ENCODE results near the gene HTATIP2. TPM values are rescaled to one million over a fixed set of nuclear protein-coding genes. Genes with fewer than 3 reads are reported as not detected.

The HTATIP2 gene
- polyA plus RNA-seq, 1 of the 3 experiments (the other 2 are of a cell fraction) = not detected

DNA sequence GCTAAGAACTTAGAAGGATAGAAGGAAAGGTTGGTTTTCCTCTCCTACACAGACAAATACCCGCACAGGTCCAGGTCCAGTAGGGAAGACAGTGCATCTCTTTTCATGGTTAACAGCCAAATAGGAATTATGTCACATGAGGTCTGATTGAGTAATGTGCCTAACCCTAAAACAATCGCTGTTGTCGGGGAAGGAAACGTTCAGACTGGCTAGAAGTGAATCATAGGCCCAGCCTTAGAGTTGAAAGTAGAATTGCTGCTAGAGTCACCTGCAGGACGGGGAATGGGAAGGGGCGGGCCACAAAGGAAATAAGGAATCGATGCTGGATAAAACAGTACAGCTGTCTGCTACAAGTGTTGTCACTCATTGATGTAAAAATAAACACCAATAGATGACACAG, 12.4 kb upstream of the HTATIP2 start:
- no peak for TF ChIP-seq RAD21 (IDR thresholded peaks at IDR 0.05; ENCODE audit: low read length)
- no peak for TF ChIP-seq SMC3 (IDR thresholded peaks at IDR 0.05; ENCODE audit: low read depth, low read length)
- no peak for TF ChIP-seq TEAD4 (IDR thresholded peaks at IDR 0.05; ENCODE audit: borderline replicate concordance, insufficient read depth)
- TF ChIP-seq, protein P1, sequence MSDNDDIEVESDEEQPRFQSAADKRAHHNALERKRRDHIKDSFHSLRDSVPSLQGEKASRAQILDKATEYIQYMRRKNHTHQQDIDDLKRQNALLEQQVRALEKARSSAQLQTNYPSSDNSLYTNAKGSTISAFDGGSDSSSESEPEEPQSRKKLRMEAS (IDR thresholded peaks at IDR 0.05; ENCODE audit: low read depth) = no peak
- no peak for TF ChIP-seq POLR2AphosphoS5 (IDR thresholded peaks at IDR 0.05; ENCODE audit: low read depth, low read length)
- TF ChIP-seq, protein P2, sequence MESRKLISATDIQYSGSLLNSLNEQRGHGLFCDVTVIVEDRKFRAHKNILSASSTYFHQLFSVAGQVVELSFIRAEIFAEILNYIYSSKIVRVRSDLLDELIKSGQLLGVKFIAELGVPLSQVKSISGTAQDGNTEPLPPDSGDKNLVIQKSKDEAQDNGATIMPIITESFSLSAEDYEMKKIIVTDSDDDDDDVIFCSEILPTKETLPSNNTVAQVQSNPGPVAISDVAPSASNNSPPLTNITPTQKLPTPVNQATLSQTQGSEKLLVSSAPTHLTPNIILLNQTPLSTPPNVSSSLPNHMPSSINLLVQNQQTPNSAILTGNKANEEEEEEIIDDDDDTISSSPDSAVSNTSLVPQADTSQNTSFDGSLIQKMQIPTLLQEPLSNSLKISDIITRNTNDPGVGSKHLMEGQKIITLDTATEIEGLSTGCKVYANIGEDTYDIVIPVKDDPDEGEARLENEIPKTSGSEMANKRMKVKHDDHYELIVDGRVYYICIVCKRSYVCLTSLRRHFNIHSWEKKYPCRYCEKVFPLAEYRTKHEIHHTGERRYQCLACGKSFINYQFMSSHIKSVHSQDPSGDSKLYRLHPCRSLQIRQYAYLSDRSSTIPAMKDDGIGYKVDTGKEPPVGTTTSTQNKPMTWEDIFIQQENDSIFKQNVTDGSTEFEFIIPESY (IDR thresholded peaks at IDR 0.05; ENCODE audit: borderline replicate concordance, low read depth) = no peak
- TF ChIP-seq JUND (IDR thresholded peaks at IDR 0.05) = no peak
- TF ChIP-seq GABPA (IDR thresholded peaks at IDR 0.05; ENCODE audit: low read depth) = no peak
- ChIA-PET CTCF (interaction anchor here (0.9 to 13.2 kb wide), 7 partner anchors 9 to 241 kb away, joined by 3 to 302 read pairs (median 97); partner anchors contain the start of gene HTATIP2), POLR2A (no interaction called here)
- H3K27me3 ChIP-seq (ENCODE audit: insufficient read depth) = no peaks in the 10 kb centered on the region; the same call in 1 of the 2 replicates
- H2AFZ ChIP-seq (ENCODE audit: low read depth) = no peak overlapping the region
- H3K4me3 ChIP-seq (ENCODE audit: low read depth in 2 of 2, low read length in 1 of 2) = no peak overlapping the region
- no peaks in the 10 kb centered on the region for H3F3A ChIP-seq (replicated peaks; ENCODE audit: insufficient read depth)
- H3K4me1 ChIP-seq (ENCODE audit: control insufficient read depth in 1 of 2, insufficient read depth in 2 of 2, low read depth in 1 of 2, low read length in 1 of 2) = no peaks in the 10 kb centered on the region; a peak in 1 of 4 replicates
- H3K9ac ChIP-seq = no peak overlapping the region
- H3K27ac ChIP-seq (ENCODE audit: low read depth in 2 of 2, low read length in 1 of 2) = no peak overlapping the region
- no peaks in the 10 kb centered on the region for H3K9me3 ChIP-seq
- DNase-seq = no peak
- no peaks in the 10 kb centered on the region for H3K36me3 ChIP-seq (replicated peaks in 1 of 2; ENCODE audit: control insufficient read depth in 1 of 2, insufficient read depth in 2 of 2, low read length in 1 of 2)
- no peaks in the 10 kb centered on the region for H3K9me2 ChIP-seq
- no peaks in the 10 kb centered on the region for H3K79me2 ChIP-seq (ENCODE audit: insufficient read depth)
- H4K20me1 ChIP-seq (ENCODE audit: insufficient read depth) = no peaks in the 10 kb centered on the region
- WGBS (ENCODE audit: low lambda C conversion rate) = 82% methylated on average over 7 of the region's 7 CpGs
- H3K4me2 ChIP-seq = no peak overlapping the region

GRCh38 chr11:20351751-20352262, 11.7 kb upstream of the HTATIP2 start:
- DNase-seq = no peak
- POLR2A ChIA-PET = no interaction called here
- Histone ChIP-seq H3K4me2 (no peak overlapping the region), H3K9ac (no peak overlapping the region), H2AFZ (ENCODE audit: low read depth) (no peak overlapping the region), H4K20me1 (ENCODE audit: insufficient read depth) (no peaks in the 10 kb centered on the region), H3K9me2 (no peaks in the 10 kb centered on the region), H3K4me1 (ENCODE audit: control insufficient read depth in 1 of 2, insufficient read depth in 2 of 2, low read depth in 1 of 2, low read length in 1 of 2) (no peaks in the 10 kb centered on the region; a peak in 1 of 4 replicates), H3K9me3 (no peaks in the 10 kb centered on the region), H3K4me3 (ENCODE audit: low read depth in 2 of 2, low read length in 1 of 2) (no peak overlapping the region), H3K27me3 (ENCODE audit: insufficient read depth) (no peaks in the 10 kb centered on the region; the same call in 1 of the 2 replicates), H3K36me3 (replicated peaks in 1 of 2; ENCODE audit: control insufficient read depth in 1 of 2, insufficient read depth in 2 of 2, low read length in 1 of 2) (no peaks in the 10 kb centered on the region), H3F3A (replicated peaks; ENCODE audit: insufficient read depth) (no peaks in the 10 kb centered on the region), H3K79me2 (ENCODE audit: insufficient read depth) (no peaks in the 10 kb centered on the region), H3K27ac (ENCODE audit: low read depth in 2 of 2, low read length in 1 of 2) (no peak overlapping the region)
- WGBS (ENCODE audit: low lambda C conversion rate) = 54% methylated on average over 2 of the region's 2 CpGs
- CTCF ChIA-PET = interaction anchor here (0.9 to 13.2 kb wide), 9 partner anchors 8 to 242 kb away, joined by 3 to 302 read pairs (median 5); partner anchors contain the start of gene HTATIP2
- TF ChIP-seq RXRA (IDR thresholded peaks at IDR 0.05; ENCODE audit: borderline replicate concordance, low read depth) = no peak
- no peak for TF ChIP-seq RAD21 (IDR thresholded peaks at IDR 0.05; ENCODE audit: low read length)
- no peak for TF ChIP-seq USF2 (IDR thresholded peaks at IDR 0.05; ENCODE audit: borderline replicate concordance, low read depth, low read length)
- TF ChIP-seq POLR2AphosphoS5 (IDR thresholded peaks at IDR 0.05; ENCODE audit: low read depth, low read length) = no peak
- TF ChIP-seq FOSL2 (IDR thresholded peaks at IDR 0.05; ENCODE audit: borderline replicate concordance, low read depth) = no peak
- no peak for TF ChIP-seq GATA2 (CRISPR knock-in tag; IDR thresholded peaks at IDR 0.05)
- TF ChIP-seq YY1 (IDR thresholded peaks at IDR 0.05; ENCODE audit: low read depth) = no peak
- TF ChIP-seq ELF1 (IDR thresholded peaks at IDR 0.05) = no peak
- TF ChIP-seq EZH2phosphoT487 (IDR thresholded peaks at IDR 0.05; ENCODE audit: borderline replicate concordance, low read depth) = no peak
- TF ChIP-seq, protein P3, sequence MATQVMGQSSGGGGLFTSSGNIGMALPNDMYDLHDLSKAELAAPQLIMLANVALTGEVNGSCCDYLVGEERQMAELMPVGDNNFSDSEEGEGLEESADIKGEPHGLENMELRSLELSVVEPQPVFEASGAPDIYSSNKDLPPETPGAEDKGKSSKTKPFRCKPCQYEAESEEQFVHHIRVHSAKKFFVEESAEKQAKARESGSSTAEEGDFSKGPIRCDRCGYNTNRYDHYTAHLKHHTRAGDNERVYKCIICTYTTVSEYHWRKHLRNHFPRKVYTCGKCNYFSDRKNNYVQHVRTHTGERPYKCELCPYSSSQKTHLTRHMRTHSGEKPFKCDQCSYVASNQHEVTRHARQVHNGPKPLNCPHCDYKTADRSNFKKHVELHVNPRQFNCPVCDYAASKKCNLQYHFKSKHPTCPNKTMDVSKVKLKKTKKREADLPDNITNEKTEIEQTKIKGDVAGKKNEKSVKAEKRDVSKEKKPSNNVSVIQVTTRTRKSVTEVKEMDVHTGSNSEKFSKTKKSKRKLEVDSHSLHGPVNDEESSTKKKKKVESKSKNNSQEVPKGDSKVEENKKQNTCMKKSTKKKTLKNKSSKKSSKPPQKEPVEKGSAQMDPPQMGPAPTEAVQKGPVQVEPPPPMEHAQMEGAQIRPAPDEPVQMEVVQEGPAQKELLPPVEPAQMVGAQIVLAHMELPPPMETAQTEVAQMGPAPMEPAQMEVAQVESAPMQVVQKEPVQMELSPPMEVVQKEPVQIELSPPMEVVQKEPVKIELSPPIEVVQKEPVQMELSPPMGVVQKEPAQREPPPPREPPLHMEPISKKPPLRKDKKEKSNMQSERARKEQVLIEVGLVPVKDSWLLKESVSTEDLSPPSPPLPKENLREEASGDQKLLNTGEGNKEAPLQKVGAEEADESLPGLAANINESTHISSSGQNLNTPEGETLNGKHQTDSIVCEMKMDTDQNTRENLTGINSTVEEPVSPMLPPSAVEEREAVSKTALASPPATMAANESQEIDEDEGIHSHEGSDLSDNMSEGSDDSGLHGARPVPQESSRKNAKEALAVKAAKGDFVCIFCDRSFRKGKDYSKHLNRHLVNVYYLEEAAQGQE (IDR thresholded peaks at IDR 0.05; ENCODE audit: low read depth, low read length) = no peak
- TF ChIP-seq TCF12 (IDR thresholded peaks at IDR 0.05) = no peak
- no peak for TF ChIP-seq CHD2 (IDR thresholded peaks at IDR 0.05; ENCODE audit: low read length, partially characterized antibody)
- TF ChIP-seq RFX5 (IDR thresholded peaks at IDR 0.05; ENCODE audit: low read length) = no peak
- no peak for TF ChIP-seq GABPA (IDR thresholded peaks at IDR 0.05; ENCODE audit: low read depth)
- TF ChIP-seq TAF1 (IDR thresholded peaks at IDR 0.05; ENCODE audit: borderline replicate concordance, low read depth, low read length) = no peak
- TF ChIP-seq FOXJ3 (CRISPR knock-in tag; IDR thresholded peaks at IDR 0.05) = no peak
- TF ChIP-seq EP300 (IDR thresholded peaks at IDR 0.05; ENCODE audit: borderline replicate concordance in 1 of 2, low read depth in 1 of 2, low read length in 1 of 2) = no peak
- no peak for TF ChIP-seq RCOR1 (IDR thresholded peaks at IDR 0.05; ENCODE audit: low read length)
